GM18520 (cell line): ENCODE results near the gene C19orf53.

Experiments
- ATAC-seq: cut with Tn5 transposase; IDR thresholded peaks from one replicate; pipeline ENCODE4 v1.9.1; 2021; ENCODE audit not compliant: unreplicated experiment

Gene C19orf53

DNA sequence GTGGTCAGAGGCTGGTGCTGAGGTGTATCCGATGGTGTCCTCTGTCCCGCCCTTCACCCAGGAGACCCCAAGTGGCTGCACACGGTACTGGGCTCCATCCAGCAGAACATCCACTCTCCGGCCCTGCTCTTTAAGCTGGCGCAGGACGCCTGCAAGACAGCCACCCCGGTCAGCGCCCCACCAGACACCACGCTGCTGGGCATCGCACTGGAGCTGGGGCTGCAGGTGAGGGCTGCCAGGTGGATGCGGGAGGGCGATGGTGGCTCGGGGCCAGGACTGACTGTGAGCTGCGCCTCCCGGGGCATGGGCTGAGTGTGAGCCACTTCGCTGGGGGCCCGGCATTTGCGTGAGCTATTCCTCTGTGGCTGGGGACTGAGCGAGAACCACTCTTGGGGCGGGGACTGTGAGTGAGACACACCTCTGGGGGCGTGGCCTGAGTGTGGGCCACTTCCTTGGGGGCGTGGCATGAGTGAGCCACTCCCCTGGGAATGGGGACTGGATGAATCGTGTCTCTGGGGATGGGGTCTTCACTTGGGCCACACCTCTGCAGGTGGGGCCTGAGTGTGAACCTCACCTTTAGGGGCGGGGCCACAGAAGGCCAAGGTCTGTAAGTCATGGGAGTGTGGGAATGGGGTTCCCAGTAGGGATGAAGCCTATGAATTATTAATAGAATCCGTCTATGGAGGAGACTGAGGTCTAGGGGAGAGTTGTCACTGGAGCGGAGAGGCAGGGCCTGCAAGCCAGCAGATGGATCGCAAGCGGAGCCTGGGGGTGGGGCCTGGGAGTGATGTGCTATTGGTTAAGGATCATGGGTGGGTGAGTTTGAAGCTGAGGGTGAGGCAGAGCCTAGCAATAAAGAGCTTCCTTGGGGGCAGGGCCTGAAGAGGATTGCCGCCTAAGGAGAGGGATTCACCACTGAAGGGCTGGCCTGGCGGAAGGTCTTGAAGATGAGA is 51.5 kb downstream of the C19orf53 start:
- ATAC-seq, result no peak

DNA sequence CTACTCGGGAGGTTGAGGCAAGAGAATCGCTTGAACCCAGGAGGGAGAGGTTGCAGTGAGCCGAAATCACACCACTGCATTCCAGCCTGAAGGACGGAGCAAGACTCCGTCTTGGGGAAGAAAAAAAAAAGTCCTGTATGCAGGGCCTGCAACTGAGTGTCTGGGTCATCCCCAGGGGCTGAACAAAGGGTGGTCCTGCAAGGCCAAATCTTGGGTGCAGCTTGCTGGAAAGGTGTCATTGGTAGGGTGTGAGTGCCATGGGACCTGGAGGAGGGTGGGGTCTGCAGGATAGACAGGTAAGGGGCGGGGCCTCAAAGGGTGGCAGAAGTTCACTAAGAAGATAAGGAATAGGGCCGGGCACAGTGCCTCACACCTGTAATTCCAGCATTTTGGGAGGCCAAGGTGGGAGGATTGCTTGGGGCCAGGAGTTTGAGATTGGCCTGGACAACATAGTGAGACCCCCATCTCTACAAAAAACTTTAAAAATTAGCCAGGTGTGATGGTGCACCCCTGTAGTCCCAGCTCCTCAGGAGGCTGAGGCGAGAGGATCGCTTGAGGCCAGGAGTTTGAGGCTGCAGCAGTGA is 52.5 kb downstream of the C19orf53 start:
- no peak for ATAC-seq

GRCh38 chr19:13827656-13828055 is 53.4 kb downstream of the C19orf53 start:
- no peak for ATAC-seq
